SK-MEL-5 (cell line): ENCODE measurements around the gene AGAP1. TPM values are rescaled to one million over a fixed set of nuclear protein-coding genes. Genes with fewer than 3 reads are reported as not detected.

Experiments
- DNase-seq: peaks from one replicate; pipeline ENCODE4 v3.0.0-alpha.2; 2016; ENCODE audit warnings: low read depth, low spot score
- in situ Hi-C: cut with HindIII; loops from 2 replicates; pipeline ENCODE4 v1.10.0; 2016; ENCODE audit warnings: low sequenced_read_pairs, high pct_unique_total_duplicates, low pct_unique_long_range_greater_than_20kb
- total RNA-seq: library from RNA; depleted of rRNA; stranded (reverse); fragments of >200 nt; shearing (Covaris generic); gene quantifications from 2 replicates; pipeline ENCODE4 v1.2.3, GENCODE V29; 2014

AGAP1 gene
- total RNA-seq, 1 experiment from 2014 or later = 16.4 TPM

DNA sequence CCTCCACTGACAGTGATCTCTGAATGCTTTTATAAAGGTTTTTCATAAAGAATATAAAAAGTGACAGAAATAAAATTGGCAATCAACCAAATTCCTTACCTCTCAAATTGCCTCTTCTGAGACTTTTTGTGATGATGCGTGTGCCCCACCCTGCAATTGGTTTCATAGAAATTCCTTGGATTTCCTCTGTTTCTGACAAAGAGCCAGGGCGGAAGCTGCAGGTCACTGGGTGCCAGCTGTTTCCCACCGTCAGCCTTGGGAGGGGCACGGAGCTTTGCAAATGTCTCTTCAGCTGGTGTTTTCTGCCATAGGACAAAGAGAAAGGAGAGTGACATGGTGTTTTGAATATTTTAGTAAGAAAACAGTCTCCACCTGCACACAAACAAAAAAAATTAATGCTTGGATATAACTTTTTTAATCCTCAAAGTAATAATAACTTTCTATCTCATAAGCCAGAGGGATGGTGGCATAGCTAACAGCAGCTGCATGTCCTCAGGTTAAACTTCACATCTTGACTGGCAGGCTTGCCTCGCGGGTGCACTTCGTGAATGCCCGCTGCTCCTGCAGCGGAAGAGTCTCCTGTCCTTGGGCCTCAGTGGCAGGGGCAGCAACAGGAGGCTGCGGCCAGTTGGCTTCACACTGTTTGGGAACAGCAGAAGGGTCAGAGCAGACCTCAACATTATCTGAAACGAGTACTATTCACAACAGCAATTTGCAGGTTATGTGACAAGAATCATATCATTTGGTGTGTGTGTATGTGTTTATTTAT is 24.7 kb downstream of the AGAP1 start:
- in situ Hi-C loops = no loop called here
- DNase-seq = no peak

DNA sequence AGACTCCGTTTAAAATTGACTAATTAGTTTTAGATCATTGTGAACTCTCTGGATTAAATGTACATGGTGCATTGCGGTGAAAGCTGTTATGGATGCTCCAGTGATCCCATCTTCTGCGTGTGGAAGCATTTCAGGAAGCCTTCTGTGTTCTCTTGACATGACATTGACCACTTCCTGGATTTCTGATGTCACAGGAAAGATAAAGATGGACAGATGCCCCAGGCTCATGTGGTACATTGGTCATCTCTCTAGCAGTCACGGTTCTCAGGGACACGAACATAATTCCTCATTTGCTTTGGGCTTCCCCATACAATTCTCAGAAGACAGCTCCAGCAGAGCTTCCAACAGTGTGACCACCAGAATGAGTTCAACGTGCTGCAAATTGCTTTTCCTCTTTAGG is 26.9 kb downstream of the AGAP1 start:
- in situ Hi-C loops = no loop called here
- no peak for DNase-seq

GRCh38 chr2:235521844-235522243 is 28.0 kb downstream of the AGAP1 start:
- no peak for DNase-seq
- in situ Hi-C loops = no loop called here

GRCh38 chr2:235523021-235523420 is 29.2 kb downstream of the AGAP1 start:
- no peak for DNase-seq
- in situ Hi-C loops = no loop called here

GRCh38 chr2:235523486-235524150 is 29.8 kb downstream of the AGAP1 start:
- in situ Hi-C loops = no loop called here
- no peak for DNase-seq

DNA sequence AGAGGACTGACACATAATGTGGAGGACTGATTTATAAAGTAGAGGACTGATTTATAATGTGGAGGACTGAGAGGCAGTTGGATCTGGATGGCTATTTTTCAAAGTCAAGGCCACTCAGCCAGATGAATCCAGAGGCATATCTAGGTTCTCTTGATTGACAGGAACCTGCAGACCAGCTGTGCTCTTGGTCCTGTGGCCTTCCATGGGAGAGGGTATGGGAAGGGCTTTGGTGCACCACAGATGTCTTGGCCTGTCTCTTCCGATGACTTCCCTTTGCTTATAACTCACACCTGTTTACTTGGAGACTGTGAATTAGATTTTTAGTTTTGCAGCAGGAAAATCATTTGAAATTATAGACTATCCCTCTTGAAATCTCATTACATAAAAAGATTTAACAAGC is 32.3 kb downstream of the AGAP1 start:
- no peak for DNase-seq
- in situ Hi-C loops = no loop called here

- no peak for DNase-seq
- in situ Hi-C loops = no loop called here
Measured at GRCh38 chr2:235527806-235528469, 34.1 kb downstream of the AGAP1 start.

- in situ Hi-C loops = no loop called here
- DNase-seq = no peak
Measured at GRCh38 chr2:235529621-235530020, 35.8 kb downstream of the AGAP1 start.

DNA sequence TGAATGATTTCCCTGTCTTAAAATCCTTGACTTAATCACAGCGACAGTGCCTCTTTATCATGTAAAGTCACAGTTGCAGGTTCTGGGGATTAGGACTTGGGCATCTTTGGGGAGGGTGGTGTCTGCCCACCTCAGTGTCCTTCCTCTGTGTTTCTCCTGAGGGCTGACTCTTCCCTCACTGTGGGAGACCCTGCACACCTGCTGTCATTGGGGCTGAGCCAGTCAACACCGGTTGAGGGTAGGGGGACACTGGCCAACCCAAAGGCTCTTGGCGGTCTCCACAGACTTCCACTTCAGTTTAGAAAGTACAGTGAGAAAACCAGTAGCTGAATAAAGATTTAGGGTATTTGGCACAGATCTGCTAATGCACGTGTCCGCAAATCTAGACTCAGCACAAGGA is 36.9 kb downstream of the AGAP1 start:
- in situ Hi-C loops = no loop called here
- no peak for DNase-seq

DNA sequence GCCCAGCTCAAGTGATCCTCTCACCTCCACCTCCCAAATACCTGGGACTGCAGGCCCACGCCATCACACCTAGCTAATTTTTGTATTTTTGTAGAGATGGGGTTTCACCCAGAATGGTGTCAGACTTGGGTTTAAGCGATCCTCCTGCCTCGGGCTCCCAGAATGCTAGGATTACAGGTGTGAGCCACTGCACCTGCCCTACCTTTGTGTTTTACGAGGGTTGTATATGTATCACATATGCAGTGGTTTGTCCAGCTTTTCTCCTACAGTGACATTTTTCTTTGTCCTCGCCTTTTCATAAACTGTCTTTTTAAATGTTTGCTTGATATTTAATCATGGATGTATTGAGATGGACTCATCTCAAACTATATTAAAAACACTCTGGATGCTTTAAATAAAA is 38.5 kb downstream of the AGAP1 start:
- in situ Hi-C loops = no loop called here
- no peak for DNase-seq

DNA sequence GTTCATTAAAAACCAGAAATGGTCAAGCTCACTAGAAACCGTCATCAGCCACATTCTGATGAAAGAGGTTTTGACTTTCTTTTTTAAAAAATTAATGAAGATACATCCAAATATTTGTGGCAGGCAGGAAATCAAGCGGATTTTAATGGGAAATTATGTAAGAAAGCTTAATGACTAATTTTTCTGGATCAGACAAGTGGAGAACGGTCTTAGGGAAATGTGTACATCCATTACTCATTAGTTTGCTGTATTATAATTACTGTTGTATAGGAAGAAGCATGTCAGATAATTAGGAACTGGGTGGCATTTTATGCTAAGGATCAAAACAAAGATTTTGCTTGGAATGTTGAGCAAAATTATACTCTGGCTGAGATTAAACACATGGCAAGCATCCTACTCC is 39.4 kb downstream of the AGAP1 start:
- no peak for DNase-seq
- in situ Hi-C loops = no loop called here

DNA sequence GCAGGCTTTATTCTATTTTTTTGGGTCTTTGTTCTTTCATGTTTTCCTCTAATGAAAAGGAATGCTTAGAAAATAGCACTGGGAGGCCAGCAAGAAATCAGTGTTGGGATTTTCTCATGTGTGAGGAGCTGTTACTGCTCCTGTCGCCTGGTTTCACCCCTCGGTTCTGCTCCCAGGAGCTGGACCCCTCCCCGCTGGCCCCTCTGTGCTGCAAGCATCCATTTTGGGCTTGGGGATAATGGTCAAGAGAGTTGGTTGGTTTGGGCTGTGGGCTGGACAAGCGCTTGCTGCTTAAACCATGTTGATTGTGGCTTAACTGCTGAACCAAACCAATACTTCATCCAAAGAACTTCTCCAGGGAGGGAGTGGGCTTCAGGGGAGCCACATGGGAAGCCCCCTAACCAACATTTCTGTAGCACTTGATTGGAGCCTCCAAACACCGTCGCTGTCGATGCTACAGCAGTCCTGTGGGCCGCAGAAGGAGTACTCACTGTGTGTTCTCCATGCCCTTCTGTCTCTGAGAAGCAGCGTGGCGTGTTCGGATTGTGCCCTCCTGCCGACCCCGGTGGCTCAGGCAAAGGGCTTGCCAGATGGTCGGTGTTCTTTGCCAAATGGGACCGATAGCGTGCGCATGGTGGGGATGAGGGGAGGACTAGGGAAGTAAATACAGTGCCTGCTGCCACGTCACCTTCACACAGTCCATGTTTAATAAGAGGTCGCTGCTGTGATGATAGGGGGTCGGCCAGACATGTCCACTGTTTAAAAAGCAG is 40.0 kb downstream of the AGAP1 start:
- in situ Hi-C loops = no loop called here
- DNase-seq = no peak

DNA sequence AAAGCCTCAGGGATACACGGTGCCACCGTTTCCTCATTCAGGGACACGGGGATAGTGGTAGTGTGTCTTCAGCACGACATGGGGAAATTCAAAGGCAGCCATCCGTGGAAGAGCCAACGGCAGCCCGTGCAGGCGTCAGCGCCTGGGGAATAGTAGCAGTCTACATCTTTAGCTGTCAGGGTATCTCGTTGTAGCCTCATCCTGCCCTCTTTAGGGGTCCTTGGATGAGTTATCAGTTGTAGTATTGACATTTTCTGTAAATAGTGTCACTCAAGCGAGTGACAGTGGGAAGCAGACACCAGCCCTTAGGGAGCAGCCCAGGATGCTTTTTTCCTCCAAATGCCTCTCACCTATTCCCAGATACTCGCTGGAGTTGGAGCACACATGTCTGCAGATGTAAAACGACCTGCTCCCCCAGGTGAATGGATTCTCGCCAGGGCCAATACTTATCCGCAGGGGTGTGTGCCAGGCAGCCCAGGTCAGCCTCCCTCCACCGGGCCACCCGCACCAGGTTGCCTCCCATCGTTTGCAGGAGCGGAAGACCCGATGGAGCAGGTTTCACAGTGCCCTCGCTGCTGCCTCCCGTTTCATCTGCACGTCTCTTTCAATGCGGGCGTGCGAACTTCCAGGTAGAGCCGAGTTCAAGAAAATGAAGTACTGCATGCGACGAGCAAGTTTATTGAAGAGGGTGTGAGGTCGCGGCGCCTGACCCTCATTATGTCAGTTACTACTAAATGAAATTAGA is 41.0 kb downstream of the AGAP1 start:
- no peak for DNase-seq
- in situ Hi-C loops = no loop called here

DNA sequence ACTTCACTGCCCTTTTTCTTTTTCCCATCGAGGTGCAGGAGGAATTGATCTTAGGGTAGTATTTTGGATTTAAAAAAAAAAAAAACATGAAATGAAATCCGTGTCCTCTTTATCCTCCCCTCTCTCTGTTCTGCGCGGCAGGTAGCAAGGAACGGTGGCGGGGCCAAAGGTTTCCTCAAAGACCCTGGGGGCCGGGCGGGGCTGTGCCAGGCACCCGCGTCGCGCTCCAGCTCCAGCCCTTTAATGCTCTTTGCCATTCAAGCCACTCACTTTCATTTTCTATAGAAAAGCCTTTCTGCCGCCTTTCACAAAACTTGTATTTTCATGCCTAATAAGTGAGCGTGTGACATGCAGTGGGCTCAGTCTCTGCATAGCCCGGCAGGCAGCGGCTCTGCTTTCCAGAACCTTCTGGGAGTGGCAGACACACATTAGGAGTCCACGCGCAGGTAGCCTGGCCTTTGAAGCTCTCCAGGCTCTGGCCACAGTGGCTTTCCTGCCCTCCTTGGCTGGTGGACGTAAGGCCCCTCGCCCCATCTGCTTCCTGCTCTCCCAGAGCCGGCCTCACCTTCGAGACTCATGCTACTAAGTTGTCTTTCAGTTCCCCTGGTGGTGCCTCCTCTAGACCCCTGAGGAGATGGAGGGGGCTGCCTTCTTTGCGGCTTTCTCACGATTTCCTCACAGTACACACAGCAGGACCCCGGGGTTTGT is 41.7 kb downstream of the AGAP1 start:
- no peak for DNase-seq
- in situ Hi-C loops = no loop called here

GRCh38 chr2:235536711-235537110 is 42.9 kb downstream of the AGAP1 start:
- in situ Hi-C loops = no loop called here
- DNase-seq = no peak

GRCh38 chr2:235537186-235537585 is 43.3 kb downstream of the AGAP1 start:
- DNase-seq = no peak
- in situ Hi-C loops = no loop called here

- no peak for DNase-seq
- in situ Hi-C loops = no loop called here
Measured at GRCh38 chr2:235537587-235537986, 43.7 kb downstream of the AGAP1 start.
